ENCODE data around the gene CDCA3.
A peak's percentile ranks its signal among the peaks of the same experiment; 100 is the strongest.
"Not testable (repeated sequence)": the region's sequence is repeated elsewhere in the genome, so short reads cannot be mapped to it uniquely, and the experiment has no call there.

The CDCA3 gene

GRCh38 chr12:6873094-6874014 is 22.3 kb upstream of the CDCA3 start, which contains the start of gene SPSB2:
Gene SPSB2, minus strand, starts transcription at chr12:6873303. Its CDS starts 402 bp downstream, at chr12:6872901.
- DNase-seq (ENCODE audit: low read depth, low spot score), result no peak
- H3K27ac ChIP-seq, result peak within 1 kb of the TSS; percentile 87

DNA sequence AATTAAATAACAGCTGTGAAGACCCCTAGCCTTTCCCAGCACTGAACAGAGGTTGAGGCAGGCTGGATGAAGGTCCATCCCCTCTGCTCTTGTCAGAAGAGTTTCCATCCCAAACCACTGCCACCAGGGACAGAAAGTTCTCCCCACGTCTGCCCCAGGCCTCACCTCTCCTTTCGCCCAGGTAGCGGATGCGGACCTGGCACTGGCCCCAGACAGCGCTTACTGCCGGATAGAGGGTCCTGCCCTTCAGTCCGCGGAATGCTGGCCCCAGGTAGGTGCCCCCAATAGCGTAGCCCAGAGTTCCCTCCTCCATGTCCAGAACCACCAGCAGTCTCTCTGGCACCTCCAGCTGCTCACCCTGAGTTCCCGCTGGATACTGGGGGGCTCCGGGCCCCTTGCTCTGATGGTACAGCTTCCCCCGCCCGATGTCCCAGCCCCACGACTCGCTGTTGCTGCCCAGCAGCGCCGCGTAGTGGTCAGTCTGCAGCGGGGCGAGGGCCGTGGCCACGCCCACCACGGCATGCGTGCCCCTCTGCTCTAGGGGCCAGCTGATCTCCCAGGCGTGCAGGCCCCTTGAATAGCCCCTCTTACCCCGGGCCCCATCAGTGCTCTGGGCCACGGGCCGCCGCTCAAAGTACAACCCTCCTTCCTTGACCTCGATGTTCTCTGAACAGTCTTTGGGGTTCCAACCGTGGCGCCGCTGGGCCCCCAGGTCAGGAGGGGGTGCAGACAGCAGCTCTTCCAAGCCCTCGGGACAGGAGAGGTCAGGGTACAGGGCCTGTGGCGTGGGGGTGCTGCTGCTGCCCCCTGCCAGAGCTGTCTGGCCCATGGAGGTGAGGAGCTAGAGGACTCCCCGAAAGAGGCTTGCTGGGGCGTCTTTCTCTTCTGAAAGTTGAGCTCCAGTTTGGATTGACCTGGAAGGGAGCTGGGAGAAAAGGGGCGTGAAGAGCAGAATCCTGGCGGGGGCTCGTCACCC is 21.3 kb upstream of the CDCA3 start:
- DNase-seq (ENCODE audit: low read depth, low spot score), result no peak
- peak overlapping the region; percentile 87 for H3K27ac ChIP-seq

DNA sequence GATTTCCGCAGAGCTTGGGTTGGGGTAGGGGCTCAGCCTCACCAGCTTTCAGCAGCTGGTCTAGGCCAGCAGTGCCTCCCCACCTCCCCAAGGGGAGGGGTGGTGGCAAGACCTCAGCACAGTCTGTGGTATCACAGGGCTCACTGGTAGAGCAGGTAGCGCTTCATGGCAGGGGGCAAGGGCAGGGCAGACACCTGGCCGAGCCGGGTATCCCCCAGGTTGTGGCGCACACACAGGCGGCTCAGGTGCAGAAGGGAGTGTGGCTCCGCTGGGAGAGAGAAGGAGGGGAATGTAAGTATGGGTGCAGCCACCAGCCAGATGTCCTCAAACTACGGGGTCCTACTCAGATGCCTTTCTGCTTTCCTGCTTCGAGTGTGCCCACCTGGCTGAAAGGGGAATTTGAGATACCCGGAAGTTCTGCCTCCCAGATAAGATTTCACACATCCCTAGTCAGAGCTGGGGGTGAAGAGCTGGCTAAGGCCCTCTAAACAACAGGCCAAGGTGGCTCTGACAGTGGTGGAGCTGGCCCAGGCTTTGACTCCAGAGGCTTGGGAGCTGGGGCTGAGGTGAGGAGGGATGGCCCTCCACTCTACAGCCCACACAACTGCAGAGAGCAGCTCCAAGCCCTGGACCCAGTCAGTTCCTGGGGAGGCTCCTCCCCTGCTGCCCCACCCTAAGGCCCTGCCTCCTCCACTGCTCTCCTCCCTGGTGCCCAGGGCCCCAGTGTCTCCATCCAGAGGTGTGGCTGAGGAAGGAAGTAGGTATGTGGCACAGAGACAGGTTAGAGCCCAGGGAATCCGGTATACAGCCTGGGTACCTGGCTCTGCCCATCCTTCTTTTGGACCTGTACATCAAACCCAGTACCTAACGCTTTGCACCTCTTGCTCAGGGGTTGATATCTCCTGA is 20.2 kb upstream of the CDCA3 start:
- H3K27ac ChIP-seq, result peak overlapping the region; percentile 87

GRCh38 chr12:6870304-6870703 is 19.2 kb upstream of the CDCA3 start:
- not testable (repeated sequence) for DNase-seq (ENCODE audit: low read depth, low spot score)
- H3K27ac ChIP-seq, result peak overlapping the region; percentile 87

More for the DNA sequence above, 20.2 kb upstream of the CDCA3 start:
- no peak for DNase-seq (ENCODE audit: low read depth, low spot score)

- peak overlapping the region; percentile 87 for H3K27ac ChIP-seq
- DNase-seq (ENCODE audit: low read depth, low spot score), result no peak
These were observed 18.2 kb upstream of the CDCA3 start for GRCh38 chr12:6869049-6870021.

DNA sequence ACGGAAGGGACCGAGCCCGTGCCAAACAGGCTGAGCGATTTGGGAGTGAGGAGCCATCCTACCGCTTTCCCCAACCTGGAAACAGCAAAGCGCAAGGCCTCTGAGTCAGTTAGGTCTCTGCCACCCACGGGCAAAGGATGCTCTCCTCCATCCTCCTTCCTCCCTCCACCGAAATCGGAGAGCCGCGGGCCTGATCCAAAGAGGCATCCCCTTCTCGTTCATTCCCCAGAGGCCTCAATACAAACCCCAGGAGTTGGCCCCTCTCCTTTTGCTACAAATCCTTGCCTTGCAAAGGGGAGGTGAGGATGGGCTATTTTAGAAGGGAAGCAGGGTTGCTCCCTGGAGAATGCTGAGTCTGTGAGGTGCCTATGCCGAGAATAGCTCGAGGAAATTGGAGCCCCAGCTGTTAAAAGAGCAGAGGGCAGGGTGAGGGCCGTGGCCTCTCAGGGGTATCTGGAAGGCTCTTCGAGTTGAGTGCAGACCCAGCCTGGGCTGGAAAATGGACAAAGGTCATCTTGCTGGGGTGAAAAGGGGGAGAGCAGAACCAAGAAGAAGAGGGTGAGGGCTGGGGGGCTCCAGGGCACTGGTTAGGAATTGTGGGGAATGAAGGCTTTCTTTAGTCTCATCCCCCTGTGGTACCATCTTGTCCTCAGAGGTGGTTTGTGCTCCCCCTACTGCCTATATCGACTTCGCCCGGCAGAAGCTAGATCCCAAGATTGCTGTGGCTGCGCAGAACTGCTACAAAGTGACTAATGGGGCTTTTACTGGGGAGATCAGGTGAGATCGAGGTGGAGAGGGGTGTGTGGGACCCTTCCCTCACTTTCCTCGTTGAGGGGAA is 17.3 kb upstream of the CDCA3 start:
- H3K27ac ChIP-seq, result peak overlapping the region; percentile 87
- DNase-seq (ENCODE audit: low read depth, low spot score), result no peak

GRCh38 chr12:6867413-6868210 is 16.5 kb upstream of the CDCA3 start, which contains the start of gene TPI1:
Gene TPI1, plus strand, starts transcription at chr12:6867531. Its CDS starts 36 bp downstream, at chr12:6867567.
- H3K27ac ChIP-seq, result peak within 1 kb of the TSS; percentile 87
- DNase-seq (ENCODE audit: low read depth, low spot score), result no peak

DNA sequence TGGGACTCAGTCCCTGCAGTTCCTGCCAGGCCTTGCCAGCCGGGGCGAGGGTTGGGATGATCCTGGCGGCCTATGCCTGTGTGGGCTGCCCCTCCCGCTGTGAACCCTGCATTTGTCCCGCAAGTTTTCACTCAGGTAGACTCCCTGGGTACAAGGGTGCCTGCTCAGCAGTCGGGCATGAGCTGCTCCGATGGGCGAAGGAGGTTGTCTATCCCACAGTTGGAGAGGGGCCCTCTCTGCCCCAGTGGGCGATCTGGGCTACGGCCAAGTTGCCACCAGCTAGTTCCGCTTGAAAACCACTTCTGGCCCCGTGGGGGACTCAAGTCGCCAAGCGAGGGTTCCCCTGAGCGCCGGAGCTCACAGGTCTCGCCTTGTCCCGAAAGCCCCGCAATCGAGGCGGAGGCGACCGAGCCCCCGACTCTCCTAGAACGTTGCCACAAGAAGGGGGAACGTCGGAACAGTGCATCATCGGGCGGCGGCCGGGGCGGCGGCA is 15.9 kb upstream of the CDCA3 start:
- peak overlapping the region; percentile 87 for H3K27ac ChIP-seq
- DNase-seq (ENCODE audit: low read depth, low spot score), result no peak

GRCh38 chr12:6866163-6866919 is 15.3 kb upstream of the CDCA3 start:
- no peak for DNase-seq (ENCODE audit: low read depth, low spot score)

GRCh38 chr12:6865307-6865706 is 14.2 kb upstream of the CDCA3 start:
- H3K27ac ChIP-seq; DNase-seq (ENCODE audit: low read depth, low spot score): not testable (repeated sequence)

More at GRCh38 chr12:6866163-6866919, 15.3 kb upstream of the CDCA3 start:
- peak overlapping the region; percentile 87 for H3K27ac ChIP-seq

DNA sequence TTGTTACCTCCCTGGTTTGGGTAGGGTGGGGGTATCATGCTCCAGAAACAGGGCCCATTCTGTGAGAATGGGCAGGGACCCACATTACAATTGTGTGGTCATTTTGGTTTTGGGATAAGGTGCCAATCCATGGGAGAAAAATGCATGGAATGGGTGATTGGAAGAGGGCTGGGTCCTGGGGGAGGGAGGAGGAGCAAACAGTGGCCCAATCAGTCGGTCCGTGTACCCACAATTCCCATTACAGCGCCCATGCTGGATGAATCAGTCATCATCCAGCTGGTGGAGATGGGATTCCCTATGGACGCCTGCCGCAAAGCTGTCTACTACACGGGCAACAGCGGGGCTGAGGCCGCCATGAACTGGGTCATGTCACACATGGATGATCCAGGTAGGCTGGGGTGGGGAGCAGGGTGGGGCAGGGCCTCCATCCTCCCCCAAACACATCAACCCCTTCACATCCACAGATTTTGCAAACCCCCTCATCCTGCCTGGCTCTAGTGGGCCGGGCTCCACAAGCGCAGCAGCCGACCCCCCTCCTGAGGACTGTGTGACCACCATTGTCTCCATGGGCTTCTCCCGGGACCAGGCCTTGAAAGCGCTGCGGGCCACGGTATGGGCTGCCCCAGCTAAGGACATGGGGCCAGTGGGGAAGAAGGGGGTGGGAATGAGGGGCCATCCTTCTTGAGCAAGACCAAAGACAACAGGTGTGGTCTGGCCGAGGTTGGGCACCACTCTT is 12.7 kb upstream of the CDCA3 start:
- DNase-seq (ENCODE audit: low read depth, low spot score), result no peak
- no peak overlapping the region for H3K27ac ChIP-seq

DNA sequence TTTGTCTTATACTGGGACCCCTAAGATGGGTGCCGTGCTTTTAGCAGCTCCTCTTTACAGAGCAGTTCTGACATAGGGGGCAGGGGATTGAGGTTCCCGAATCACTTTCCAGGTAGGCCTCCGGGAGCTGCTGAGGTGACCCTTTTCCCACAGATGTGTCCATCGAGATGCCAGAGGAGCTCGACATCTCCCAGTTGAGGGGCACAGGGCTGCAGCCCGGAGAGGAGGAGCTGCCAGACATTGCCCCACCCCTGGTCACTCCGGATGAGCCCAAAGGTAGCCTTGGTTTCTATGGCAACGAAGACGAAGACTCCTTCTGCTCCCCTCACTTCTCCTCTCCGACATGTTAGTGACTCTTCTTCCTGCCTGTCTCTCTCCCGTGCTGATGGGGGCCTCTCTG is 11.9 kb upstream of the CDCA3 start:
- no peak for DNase-seq (ENCODE audit: low read depth, low spot score)

GRCh38 chr12:6861391-6861790 is 10.3 kb upstream of the CDCA3 start:
- no peak overlapping the region for H3K27ac ChIP-seq
- no peak for DNase-seq (ENCODE audit: low read depth, low spot score)

More for the DNA sequence above, 11.9 kb upstream of the CDCA3 start:
- no peak overlapping the region for H3K27ac ChIP-seq

DNA sequence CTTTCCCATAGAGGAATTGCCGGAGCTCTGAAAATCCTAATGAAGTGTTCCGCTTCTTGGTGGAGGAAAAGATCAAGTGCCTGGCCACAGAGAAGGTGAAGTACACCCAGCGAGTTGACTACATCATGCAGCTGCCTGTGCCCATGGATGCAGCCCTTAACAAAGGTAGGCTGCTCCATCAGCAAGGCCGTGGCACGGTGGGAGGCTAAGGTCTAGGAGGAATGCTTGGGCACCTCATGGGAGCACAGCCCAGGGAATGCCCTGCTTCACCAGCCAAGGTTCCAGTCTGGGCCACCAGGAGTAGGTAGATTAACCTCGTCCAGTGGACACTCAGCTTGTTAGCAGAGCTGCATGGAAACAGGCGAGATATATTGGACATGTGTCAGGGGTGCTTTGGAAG is 9.9 kb upstream of the CDCA3 start:
- no peak for DNase-seq (ENCODE audit: low read depth, low spot score)
- H3K27ac ChIP-seq, result no peak overlapping the region

DNA sequence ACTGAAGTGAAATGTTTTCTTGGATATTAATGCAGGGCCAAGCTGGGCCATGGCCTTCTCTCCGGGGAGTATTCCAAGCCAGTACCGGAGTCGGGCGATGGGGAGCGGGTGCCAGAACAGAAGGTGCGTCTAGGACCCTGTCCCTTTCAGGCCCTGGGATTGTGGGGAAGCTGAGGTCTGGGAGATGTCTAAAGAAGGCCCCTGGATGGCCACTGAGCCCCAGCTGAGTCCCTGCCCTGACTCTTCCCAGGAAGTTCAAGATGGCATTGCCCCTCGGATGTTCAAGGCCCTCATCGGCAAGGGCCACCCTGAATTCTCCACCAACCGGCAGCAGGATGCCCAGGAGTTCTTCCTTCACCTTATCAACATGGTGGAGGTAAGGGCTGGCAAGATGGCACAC is 9.0 kb upstream of the CDCA3 start:
- no peak overlapping the region for H3K27ac ChIP-seq
- no peak for DNase-seq (ENCODE audit: low read depth, low spot score)

All from epithelial cell of prostate (primary cell).